RWPE2 (cell line): ENCODE results near the gene GAS6.

ENCODE experiments used
- ATAC-seq: fragments of 200-7000 bp; cut with Tn5 transposase; 3 replicates; pipeline ENCODE4 v1.9.1; 2021; ENCODE audit warnings: low read depth
- DNase-seq: peaks from one replicate; pipeline ENCODE4 v3.0.0-alpha.2; 2020; ENCODE audit warnings: low spot score
- H3K27ac ChIP-seq: fragments of 450-650 bp; 2 replicates; pipeline ENCODE4 v1.5.1; 2017; ENCODE audit warnings: mild to moderate bottlenecking; ENCODE audit not compliant: poor library complexity, severe bottlenecking
- H3K27me3 ChIP-seq: fragments of 250-450 bp; sonication (Bioruptor Pico); 2 replicates; pipeline ENCODE4 v1.5.1; 2021; ENCODE audit warnings: mild to moderate bottlenecking, moderate library complexity; ENCODE audit not compliant: insufficient read depth, poor library complexity, severe bottlenecking
- H3K36me3 ChIP-seq: fragments of 250-450 bp; sonication (Bioruptor Pico); 2 replicates; pipeline ENCODE4 v1.5.1; 2020; ENCODE audit warnings: low read depth, mild to moderate bottlenecking, moderate library complexity
- H3K4me1 ChIP-seq: fragments of 250-450 bp; sonication (Bioruptor Pico); 2 replicates; pipeline ENCODE4 v1.5.1; 2021; ENCODE audit warnings: mild to moderate bottlenecking, moderate library complexity; ENCODE audit not compliant: insufficient read depth, poor library complexity, severe bottlenecking
- H3K4me3 ChIP-seq: fragments of 250-450 bp; sonication (Bioruptor Pico); 2 replicates; pipeline ENCODE4 v1.5.1; 2021; ENCODE audit warnings: mild to moderate bottlenecking, moderate library complexity; ENCODE audit not compliant: severe bottlenecking
- H3K9me3 ChIP-seq: fragments of 250-450 bp; sonication (Bioruptor Pico); 2 replicates; pipeline ENCODE4 v1.5.1; 2021; ENCODE audit warnings: mild to moderate bottlenecking, moderate library complexity; ENCODE audit not compliant: severe bottlenecking
- TF ChIP-seq, protein P1 (sequence below): fragments of 450-650 bp; IDR thresholded peaks from one replicate; pipeline ENCODE4 v1.5.1; 2017; ENCODE audit warnings: mild to moderate bottlenecking, moderate library complexity; ENCODE audit not compliant: poor library complexity, severe bottlenecking

Gene GAS6

DNA sequence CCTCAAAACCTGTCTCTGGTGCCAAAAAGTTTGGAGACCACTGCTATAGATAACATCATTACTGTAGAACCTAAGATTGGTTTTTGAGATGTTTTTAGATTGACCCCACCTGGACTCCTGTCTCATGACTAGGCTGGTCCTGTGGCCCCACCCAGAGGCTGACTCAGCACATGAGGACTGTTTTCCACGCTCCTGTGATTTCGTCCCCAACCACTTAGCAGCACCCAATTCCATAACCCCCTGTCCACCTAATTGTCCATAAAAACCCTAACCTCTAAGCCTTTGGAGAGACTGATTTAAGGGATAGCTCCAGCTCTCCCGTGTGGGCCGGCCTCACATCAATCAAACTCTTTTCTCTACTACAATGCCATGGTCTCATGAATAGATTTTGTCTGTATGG, 25.6 kb upstream of the GAS6 start:
- no peaks in the 10 kb centered on the region for H3K36me3 ChIP-seq
- H3K9me3 ChIP-seq, result no peaks in the 10 kb centered on the region
- no peak overlapping the region for H3K4me3 ChIP-seq
- ATAC-seq, result no peak
- no peak overlapping the region for H3K27ac ChIP-seq
- no peak for DNase-seq
- TF ChIP-seq, protein P1, sequence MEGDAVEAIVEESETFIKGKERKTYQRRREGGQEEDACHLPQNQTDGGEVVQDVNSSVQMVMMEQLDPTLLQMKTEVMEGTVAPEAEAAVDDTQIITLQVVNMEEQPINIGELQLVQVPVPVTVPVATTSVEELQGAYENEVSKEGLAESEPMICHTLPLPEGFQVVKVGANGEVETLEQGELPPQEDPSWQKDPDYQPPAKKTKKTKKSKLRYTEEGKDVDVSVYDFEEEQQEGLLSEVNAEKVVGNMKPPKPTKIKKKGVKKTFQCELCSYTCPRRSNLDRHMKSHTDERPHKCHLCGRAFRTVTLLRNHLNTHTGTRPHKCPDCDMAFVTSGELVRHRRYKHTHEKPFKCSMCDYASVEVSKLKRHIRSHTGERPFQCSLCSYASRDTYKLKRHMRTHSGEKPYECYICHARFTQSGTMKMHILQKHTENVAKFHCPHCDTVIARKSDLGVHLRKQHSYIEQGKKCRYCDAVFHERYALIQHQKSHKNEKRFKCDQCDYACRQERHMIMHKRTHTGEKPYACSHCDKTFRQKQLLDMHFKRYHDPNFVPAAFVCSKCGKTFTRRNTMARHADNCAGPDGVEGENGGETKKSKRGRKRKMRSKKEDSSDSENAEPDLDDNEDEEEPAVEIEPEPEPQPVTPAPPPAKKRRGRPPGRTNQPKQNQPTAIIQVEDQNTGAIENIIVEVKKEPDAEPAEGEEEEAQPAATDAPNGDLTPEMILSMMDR, result no peak
- H3K27me3 ChIP-seq, result no peaks in the 10 kb centered on the region
- H3K4me1 ChIP-seq, result no peaks in the 10 kb centered on the region

- Histone ChIP-seq H3K27me3 (no peaks in the 10 kb centered on the region), H3K4me1 (no peaks in the 10 kb centered on the region), H3K36me3 (no peaks in the 10 kb centered on the region), H3K27ac (no peak overlapping the region), H3K4me3 (no peak overlapping the region), H3K9me3 (no peaks in the 10 kb centered on the region)
- ATAC-seq (no peak), DNase-seq (no peak)
- TF ChIP-seq, protein P1, result no peak
These were observed 24.9 kb upstream of the GAS6 start for GRCh38 chr13:113888701-113889330.

- Histone ChIP-seq H3K4me1 (no peaks in the 10 kb centered on the region), H3K36me3 (no peaks in the 10 kb centered on the region), H3K27me3 (no peaks in the 10 kb centered on the region), H3K9me3 (no peaks in the 10 kb centered on the region), H3K4me3 (no peak overlapping the region), H3K27ac (no peak overlapping the region)
- TF ChIP-seq, protein P1, result no peak
- DNase-seq (no peak), ATAC-seq (no peak)
These were observed 23.9 kb upstream of the GAS6 start for GRCh38 chr13:113887700-113888201.

DNA sequence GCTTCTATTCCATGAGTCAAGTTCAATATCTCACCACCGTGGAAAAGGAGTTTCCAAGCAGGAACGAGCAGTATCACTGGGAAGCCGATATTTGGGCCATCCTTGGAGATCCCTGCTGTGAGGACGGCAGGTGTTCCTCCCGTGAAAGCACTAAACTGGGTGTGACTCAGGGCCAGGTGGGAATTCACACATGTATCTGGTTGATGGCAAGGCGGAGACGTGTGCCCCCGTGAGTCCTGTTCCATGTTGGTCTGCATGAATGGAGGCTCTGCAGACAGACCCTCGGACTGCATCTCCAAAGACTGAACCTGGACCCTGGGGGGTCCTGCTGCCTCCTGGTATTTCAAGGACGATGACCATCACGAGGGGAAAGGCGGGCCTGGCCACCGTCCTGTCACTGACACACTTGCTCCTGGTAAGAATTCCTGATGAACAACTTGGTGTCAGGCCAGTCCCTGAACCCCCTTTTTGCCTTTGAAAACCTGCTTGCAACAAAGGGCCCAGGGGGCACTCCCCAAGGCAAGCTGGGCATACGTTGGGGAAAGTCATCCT, 22.8 kb upstream of the GAS6 start:
- Histone ChIP-seq H3K27ac (no peak overlapping the region), H3K36me3 (no peaks in the 10 kb centered on the region), H3K4me1 (no peaks in the 10 kb centered on the region), H3K9me3 (no peaks in the 10 kb centered on the region), H3K27me3 (no peaks in the 10 kb centered on the region), H3K4me3 (no peak overlapping the region)
- DNase-seq (no peak), ATAC-seq (no peak)
- TF ChIP-seq, protein P1, result no peak

DNA sequence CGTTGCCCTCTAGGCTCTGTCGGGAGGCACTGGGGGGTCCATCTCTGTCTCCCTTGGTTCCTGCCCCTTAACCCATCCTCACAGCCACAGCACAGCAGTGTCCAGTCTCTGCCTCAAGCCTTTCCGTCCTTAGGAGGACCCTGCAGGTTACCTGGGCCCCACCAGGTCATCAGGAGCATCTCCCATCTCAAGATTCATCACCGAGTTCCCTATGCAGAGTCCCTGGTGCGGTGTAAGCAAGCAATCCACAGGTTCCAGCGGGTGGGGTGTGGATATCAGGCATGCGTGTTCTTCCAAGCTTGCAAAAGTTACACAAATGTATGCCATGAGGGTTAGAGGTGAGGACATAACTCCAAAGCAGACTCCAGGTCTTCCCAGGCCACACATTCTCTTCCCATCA, 20.9 kb upstream of the GAS6 start:
- TF ChIP-seq, protein P1, result no peak
- no peak overlapping the region for H3K4me3 ChIP-seq
- H3K27ac ChIP-seq, result no peak overlapping the region
- H3K4me1 ChIP-seq, result peaks cover 2% of the 10 kb centered on the region
- H3K27me3 ChIP-seq, result no peaks in the 10 kb centered on the region
- H3K36me3 ChIP-seq, result no peaks in the 10 kb centered on the region
- H3K9me3 ChIP-seq, result no peaks in the 10 kb centered on the region
- no peak for DNase-seq
- ATAC-seq, result no peak
